ENCODE results near the gene G0S2.

G0S2 gene
- 0 to 24.5 (median 0.19) reads per million in 3 experiments for total RNA-seq

GRCh38 chr1:209674957-209675564, at the start of gene G0S2:
Gene G0S2 (plus strand): TSS chr1:209675412. CDS start chr1:209675685, 273 bp downstream.
- no peak for DNase-seq

- no peak for DNase-seq
These were observed 49.4 kb upstream of the G0S2 start for GRCh38 chr1:209625791-209626285.

GRCh38 chr1:209626346-209627026, 48.7 kb upstream of the G0S2 start:
- DNase-seq = no peak

- DNase-seq = no peak
These were observed 48.0 kb upstream of the G0S2 start for GRCh38 chr1:209627027-209627731.

DNA sequence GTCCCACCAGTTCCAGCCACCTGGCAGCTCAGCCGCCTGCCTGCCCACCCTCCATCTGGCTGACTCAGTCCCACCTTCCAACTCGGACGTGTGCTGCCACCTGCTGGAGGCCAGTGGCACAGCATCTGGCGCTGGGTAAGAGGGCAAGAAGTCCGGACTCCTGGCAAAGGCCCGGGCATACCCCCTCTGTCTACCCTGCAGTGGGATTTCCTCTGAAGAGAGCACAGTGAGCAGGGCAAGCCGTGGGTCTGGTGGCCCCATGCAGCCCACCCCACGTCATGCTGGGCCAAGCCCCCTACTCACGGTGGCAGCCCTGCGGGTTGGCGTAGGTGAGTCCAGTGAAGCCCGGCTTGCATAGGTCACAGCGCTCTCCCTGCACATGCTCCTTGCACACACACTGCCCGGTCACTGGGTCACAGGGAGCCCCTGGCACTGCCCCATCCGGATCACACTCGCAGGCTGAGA, 47.4 kb upstream of the G0S2 start:
- peak; percentile 55 for DNase-seq

DNA sequence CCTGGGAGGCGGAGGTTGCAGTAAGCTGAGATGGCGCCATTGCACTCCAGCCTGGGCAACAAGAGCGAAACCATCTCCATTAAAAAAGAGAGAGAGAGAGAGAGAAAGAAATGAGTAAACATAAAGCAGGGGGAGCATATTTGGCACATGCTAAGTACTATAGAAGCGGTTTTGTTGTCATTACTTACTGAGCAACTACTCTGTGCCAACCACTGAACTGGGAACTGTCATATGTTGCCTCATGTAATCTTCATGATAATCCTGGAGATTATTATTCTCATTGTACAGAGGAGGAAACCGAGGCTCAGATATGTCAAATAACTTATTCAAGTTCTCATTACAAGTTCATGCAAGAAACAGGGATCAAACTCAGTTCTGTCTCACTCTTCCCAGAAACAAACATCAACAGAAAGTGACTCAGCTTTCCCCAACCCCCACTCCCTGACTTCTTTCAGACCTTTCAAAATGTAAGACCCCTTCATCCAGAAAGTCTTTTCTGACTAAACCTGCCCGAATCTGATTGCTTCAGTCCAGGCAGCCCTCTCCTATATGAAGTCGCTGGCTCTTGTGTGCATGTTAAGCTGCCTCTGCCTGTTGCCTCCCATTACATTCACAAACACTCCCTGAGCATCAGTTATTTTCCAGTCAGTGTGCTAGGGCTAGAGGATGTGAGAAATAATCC, 46.5 kb upstream of the G0S2 start:
- DNase-seq = no peak

DNA sequence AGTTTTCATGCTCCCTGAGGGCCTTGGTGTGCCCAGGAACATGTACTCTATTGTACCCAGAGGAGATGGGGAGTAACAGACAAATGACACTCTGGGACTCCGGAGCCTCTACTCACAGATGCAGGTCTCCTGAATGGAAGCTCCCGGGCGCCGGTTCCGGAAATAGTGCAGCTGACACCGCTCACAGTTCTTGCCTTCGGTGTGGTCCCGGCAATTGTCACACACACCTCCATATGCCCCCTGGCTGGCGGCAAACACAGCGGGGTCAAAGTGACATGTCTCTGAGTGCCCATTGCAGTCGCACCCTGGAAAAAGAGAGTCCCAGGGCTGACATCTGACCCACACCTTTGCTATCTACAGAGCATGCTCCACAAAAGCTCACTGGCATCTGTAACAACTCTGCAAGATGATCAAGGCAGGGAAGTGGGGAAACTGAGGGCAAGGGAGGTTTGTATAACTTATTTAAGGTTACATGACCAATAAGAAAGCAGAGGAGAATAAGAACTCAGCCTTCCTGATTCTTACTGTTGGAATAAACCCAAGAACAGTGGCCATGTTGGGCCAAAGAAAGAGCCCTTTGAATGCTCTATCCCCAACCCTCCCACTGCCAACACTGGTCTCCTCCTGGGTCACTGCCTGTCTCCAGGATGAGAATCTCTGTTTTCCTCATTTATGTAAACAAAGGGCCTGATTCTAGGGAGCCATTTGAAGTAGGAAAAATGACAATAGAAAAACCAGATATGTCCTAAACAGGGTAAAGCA, 45.4 kb upstream of the G0S2 start:
- no peak for DNase-seq

DNA sequence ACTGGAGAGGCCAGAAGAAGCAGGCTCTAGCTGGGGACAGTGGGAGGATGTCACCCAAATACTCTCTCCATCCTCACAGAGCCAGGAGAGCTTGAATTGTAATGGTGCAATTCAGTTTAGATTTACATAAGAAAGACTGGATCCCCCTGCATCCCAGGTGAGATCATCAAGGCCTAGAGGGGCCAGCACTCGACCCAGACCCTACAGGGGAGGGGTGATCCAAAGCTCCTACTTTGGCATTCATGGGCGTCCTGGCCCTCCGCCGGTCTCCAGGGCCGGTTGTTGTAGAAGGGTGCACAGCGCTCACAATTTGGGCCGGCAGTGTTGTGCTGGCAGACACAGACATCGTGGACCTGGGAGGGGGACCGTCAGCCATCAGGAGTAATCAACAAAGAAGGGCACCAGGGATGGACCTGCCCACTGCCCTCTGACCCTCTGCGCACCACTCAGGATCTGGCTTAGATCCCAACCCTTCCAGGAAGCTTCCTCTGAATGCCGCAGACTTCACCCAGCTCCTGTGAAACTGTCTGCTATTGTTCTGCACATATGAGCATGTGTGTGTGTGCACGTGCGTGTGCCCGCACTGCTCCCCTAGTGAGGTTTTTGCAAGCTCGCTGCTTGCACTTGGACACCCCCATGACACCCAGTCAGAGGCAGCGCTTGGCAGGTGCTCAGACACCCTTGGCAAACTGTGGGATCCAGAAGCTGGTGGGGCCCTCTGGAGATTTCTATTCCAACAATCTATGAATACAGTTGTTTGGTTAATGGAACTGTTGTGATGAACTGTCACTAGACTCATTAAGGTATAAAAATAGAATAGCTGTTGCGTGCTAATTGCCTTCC, 44.6 kb upstream of the G0S2 start:
- no peak for DNase-seq

DNA sequence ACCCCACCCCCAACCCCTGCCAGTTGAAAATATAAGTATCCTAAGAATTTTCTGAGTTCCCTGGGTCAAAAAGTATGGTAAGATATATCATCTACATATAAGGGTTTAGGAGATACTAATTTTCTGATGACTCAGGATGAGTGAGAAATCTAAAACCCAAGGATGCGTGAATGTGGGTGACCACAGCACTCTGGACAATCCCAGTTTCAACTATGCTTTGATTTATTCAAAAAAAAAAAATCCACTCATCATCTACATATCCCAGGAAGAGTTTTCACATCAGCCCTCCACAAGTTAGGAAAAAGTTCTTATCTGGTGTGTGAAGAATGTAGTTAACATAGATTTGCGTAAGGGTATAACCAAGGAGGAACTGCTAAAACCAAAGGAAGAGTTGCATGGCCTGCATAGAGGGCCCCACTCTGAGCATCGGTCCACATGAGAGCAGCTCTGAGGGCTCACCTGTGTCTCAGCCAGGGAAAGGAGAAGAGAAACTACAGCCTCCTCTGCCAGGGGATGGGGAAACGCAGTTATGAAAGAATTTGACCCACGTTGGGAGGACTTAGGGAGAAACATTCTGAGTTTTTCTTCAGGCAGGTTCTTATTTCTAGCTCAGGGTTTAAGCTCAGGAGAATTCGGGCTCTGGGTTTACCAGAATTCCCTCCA, 41.7 kb upstream of the G0S2 start:
- no peak for DNase-seq

GRCh38 chr1:209634005-209634737, 41.0 kb upstream of the G0S2 start:
- no peak for DNase-seq

GRCh38 chr1:209635850-209636249, 39.4 kb upstream of the G0S2 start:
- DNase-seq = no peak

GRCh38 chr1:209641832-209642172, 33.4 kb upstream of the G0S2 start:
- DNase-seq = no peak

DNA sequence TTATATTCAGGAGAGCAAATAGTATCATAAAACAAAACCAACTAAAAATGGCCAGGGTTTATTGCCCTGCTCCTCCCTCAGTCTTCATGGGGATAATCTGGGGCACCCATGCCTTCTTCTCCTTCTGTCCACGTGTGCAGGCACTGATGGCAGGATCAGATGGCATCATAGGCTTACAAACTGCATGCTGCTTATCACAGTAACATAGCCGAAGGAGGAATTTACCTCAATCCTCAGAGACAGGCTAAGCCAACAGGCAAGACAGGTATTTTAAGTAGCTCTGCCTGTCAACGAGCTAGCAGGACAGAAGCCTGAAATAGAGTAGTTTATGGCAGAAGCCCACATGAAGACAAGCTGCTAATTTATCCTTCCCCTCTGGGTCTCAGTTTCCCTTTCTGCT, 32.4 kb upstream of the G0S2 start:
- DNase-seq = no peak

GRCh38 chr1:209643285-209644020, 31.8 kb upstream of the G0S2 start:
- DNase-seq = no peak

GRCh38 chr1:209645574-209646452, 29.4 kb upstream of the G0S2 start:
- no peak for DNase-seq

GRCh38 chr1:209646558-209646957, 28.7 kb upstream of the G0S2 start:
- no peak for DNase-seq

GRCh38 chr1:209647156-209647555, 28.1 kb upstream of the G0S2 start:
- DNase-seq = no peak

DNA sequence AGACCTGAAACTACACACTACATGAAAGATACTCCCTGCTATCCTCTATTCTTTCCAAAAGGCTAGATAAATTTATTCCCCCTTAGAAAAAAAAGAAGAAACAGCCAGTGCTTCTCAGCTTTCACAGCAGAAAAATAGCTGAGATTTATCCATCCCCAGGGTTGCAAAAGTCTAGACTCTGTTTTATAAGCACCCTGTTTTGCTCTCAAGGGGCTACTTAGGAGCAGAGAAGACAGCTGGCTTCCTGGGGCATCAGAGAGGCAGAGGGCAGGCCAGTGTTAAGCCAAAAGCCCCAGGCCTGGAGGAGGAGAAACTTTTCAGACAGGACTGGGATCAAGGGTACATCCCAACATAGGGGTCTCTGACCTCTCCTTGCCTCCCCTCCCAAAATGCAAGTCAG, 26.9 kb upstream of the G0S2 start:
- DNase-seq = no peak
